BJ (cell line): ENCODE results near the gene SAV1. TPM values are rescaled to one million over a fixed set of nuclear protein-coding genes. Genes with fewer than 3 reads are reported as not detected.

Source experiments
- CTCF ChIA-PET: fragments of 350-600 bp; formaldehyde crosslinking; extraction: SDS; loops from one replicate; lab custom pipeline; 2021; ENCODE audit warnings: antibody characterized with exemption, inconsistent platforms; lab: Yijun Ruan, JAX
- POLR2A ChIA-PET: fragments of 300-600 bp; sonication (Branson Sonifier 250); formaldehyde crosslinking; extraction: SDS; loops from one replicate; lab custom pipeline; 2021; ENCODE audit warnings: antibody characterized with exemption; lab: Charles Lee
- DNase-seq: peaks from one replicate; pipeline ENCODE4 v3.0.0-alpha.2; 2011; ENCODE audit warnings: low read depth
- H3K27me3 ChIP-seq: 2 replicates; pipeline ENCODE4 v1.6.0; 2011; ENCODE audit warnings: low read length; ENCODE audit not compliant: control insufficient read depth, insufficient read depth
- H3K36me3 ChIP-seq: 2 replicates; pipeline ENCODE4 v1.5.1; 2011; ENCODE audit warnings: low read length; ENCODE audit not compliant: control insufficient read depth, insufficient read depth
- H3K4me3 ChIP-seq: 2 replicates; pipeline ENCODE4 v1.5.1; 2011; ENCODE audit warnings: low read depth, mild to moderate bottlenecking, control low read depth, low read length
- CTCF ChIP-seq: IDR thresholded peaks from 2 replicates; pipeline ENCODE4 v1.5.1; 2011; ENCODE audit warnings: low read depth, mild to moderate bottlenecking, control low read depth, inconsistent platforms, low read length, moderate library complexity; ENCODE audit not compliant: insufficient read depth
- polyA plus RNA-seq: library from polyadenylated mRNA; depleted of rRNA; stranded (reverse); fragments of >200 nt; gene quantifications from 2 replicates; pipeline ENCODE4 v1.2.3, GENCODE V29; 2011

SAV1 gene
- polyA plus RNA-seq, 1 experiment, result 10.4 TPM

GRCh38 chr14:50606468-50606867 lies 61.6 kb downstream of the SAV1 start:
- ChIA-PET CTCF (interaction anchor here (0.9 to 2.9 kb wide), 7 partner anchors 8 to 280 kb away, joined by 3 to 14 read pairs (median 5); no protein-coding TSS in a partner anchor), POLR2A (no interaction called here)
- no peaks in the 10 kb centered on the region for H3K36me3 ChIP-seq
- no peak overlapping the region for H3K4me3 ChIP-seq
- no peaks in the 10 kb centered on the region for H3K27me3 ChIP-seq
- no peak for DNase-seq
- no peak for TF ChIP-seq CTCF

GRCh38 chr14:50605766-50606165 lies 62.3 kb downstream of the SAV1 start:
- Histone ChIP-seq H3K36me3 (no peaks in the 10 kb centered on the region), H3K27me3 (no peaks in the 10 kb centered on the region), H3K4me3 (no peak overlapping the region)
- CTCF ChIA-PET, result interaction anchor here (0.9 to 2.2 kb wide), 5 partner anchors 8 to 281 kb away, joined by 3 to 7 read pairs (median 5); no protein-coding TSS in a partner anchor
- TF ChIP-seq CTCF, result no peak
- no peak for DNase-seq
- POLR2A ChIA-PET, result no interaction called here

DNA sequence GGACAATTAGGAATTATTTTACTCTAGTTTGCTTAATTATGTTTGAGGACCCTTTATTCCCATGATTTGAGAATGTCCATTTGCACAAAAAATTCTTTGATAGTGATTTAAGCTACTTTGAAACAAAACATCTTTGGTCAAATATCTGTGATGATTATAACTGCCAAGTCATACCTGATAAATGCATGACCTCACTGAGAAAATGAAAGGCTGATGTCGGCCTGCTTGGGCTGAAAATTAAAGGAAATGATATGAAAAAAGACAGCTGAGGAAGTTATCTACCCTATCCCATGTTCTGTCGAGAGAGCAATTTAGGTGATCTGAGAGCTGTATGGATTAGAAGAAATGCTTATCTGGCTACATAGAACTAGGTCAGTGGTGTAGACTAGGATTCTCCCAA lies 64.5 kb downstream of the SAV1 start:
- no peak overlapping the region for H3K4me3 ChIP-seq
- no peaks in the 10 kb centered on the region for H3K36me3 ChIP-seq
- no peak for TF ChIP-seq CTCF
- POLR2A ChIA-PET, result no interaction called here
- H3K27me3 ChIP-seq, result no peaks in the 10 kb centered on the region
- no peak for DNase-seq
- CTCF ChIA-PET, result interaction anchor here (1.0 to 1.3 kb wide), 3 partner anchors 16 to 175 kb away, joined by 3 to 4 read pairs (median 4); no protein-coding TSS in a partner anchor

- Histone ChIP-seq H3K27me3 (no peaks in the 10 kb centered on the region), H3K36me3 (no peaks in the 10 kb centered on the region), H3K4me3 (no peak overlapping the region)
- ChIA-PET CTCF (interaction anchor here (1.4 to 2.9 kb wide), 6 partner anchors 14 to 258 kb away, joined by 3 to 76 read pairs (median 12); no protein-coding TSS in a partner anchor), POLR2A (no interaction called here)
- TF ChIP-seq CTCF, result no peak
- DNase-seq, result no peak
Observed at GRCh38 chr14:50602035-50602434, 66.1 kb downstream of the SAV1 start.

- H3K36me3 ChIP-seq, result no peaks in the 10 kb centered on the region
- POLR2A ChIA-PET, result interaction anchor here (0.5 kb wide), 1 partner anchor 136 kb away, joined by 7 read pairs; no protein-coding TSS in a partner anchor
- TF ChIP-seq CTCF, result no peak
- no peak overlapping the region for H3K4me3 ChIP-seq
- DNase-seq, result no peak
- CTCF ChIA-PET, result interaction anchor here (0.7 to 2.9 kb wide), 11 partner anchors 13 to 258 kb away, joined by 3 to 76 read pairs (median 5); no protein-coding TSS in a partner anchor
- no peaks in the 10 kb centered on the region for H3K27me3 ChIP-seq
Observed at GRCh38 chr14:50601394-50601793, 66.7 kb downstream of the SAV1 start.
